CD8-positive, alpha-beta memory T cell (primary cell): ENCODE measurements around the gene RTN4RL2. TPM values are rescaled to one million over a fixed set of nuclear protein-coding genes. Genes with fewer than 3 reads are reported as not detected.

Experiments used
- CTCF ChIA-PET: fragments of 350-600 bp; sonication (Branson Sonifier 250); formaldehyde crosslinking; loops from one replicate; lab custom pipeline; 2021; ENCODE audit warnings: antibody characterized with exemption; lab: Charles Lee
- POLR2A ChIA-PET: fragments of 350-600 bp; sonication (Branson Sonifier 250); formaldehyde crosslinking; loops from one replicate; lab custom pipeline; 2021; ENCODE audit warnings: antibody characterized with exemption; lab: Charles Lee
- DNase-seq, 5 donors: peaks; one replicate each; pipeline versions ENCODE4 v3.0.0 to v3.0.0-alpha.2; 2020 to 2022; ENCODE audit warnings: mixed read lengths in 1 of 5
- H3K27ac ChIP-seq: one replicate; pipeline ENCODE4 v1.7.0; 2013; ENCODE audit warnings: low read depth, mild to moderate bottlenecking, low read length, moderate library complexity
- H3K27me3 ChIP-seq: 2 replicates; pipeline ENCODE4 v1.7.0; 2013; ENCODE audit warnings: low read length, mild to moderate bottlenecking; ENCODE audit not compliant: insufficient read depth, poor library complexity, severe bottlenecking
- H3K36me3 ChIP-seq: 2 replicates; pipeline ENCODE4 v1.7.0; 2013; ENCODE audit warnings: mild to moderate bottlenecking, low read length, moderate library complexity; ENCODE audit not compliant: insufficient read depth
- H3K4me1 ChIP-seq: 2 replicates; pipeline ENCODE4 v1.7.0; 2013; ENCODE audit warnings: mild to moderate bottlenecking, low read length, moderate library complexity; ENCODE audit not compliant: insufficient read depth
- H3K4me3 ChIP-seq: 2 replicates; pipeline ENCODE4 v1.7.0; 2013; ENCODE audit warnings: mild to moderate bottlenecking, low read length
- H3K9me3 ChIP-seq: 2 replicates; pipeline ENCODE4 v1.7.0; 2013; ENCODE audit warnings: mild to moderate bottlenecking, low read length
- H3K27ac Mint-ChIP-seq, 8 donors: one replicate each; pipeline ENCODE4 v1.8.0; 2020 to 2021; ENCODE audit warnings: mixed read lengths in 8 of 8, mild to moderate bottlenecking in 6 of 8, inconsistent platforms in 3 of 8, moderate library complexity in 3 of 8
- H3K27me3 Mint-ChIP-seq, 2 donors: one replicate each; pipeline ENCODE4 v1.8.0; 2020 to 2021; ENCODE audit warnings: mixed read lengths in 2 of 2, mild to moderate bottlenecking in 1 of 2, moderate library complexity in 1 of 2
- H3K36me3 Mint-ChIP-seq, 3 donors: one replicate each; pipeline ENCODE4 v1.8.0; 2020 to 2021; ENCODE audit warnings: mixed read lengths in 3 of 3, inconsistent platforms in 1 of 3, mild to moderate bottlenecking in 1 of 3
- H3K4me1 Mint-ChIP-seq, 3 donors: one replicate each; pipeline ENCODE4 v1.8.0; 2020 to 2021; ENCODE audit warnings: mixed read lengths in 3 of 3, inconsistent platforms in 1 of 3, mild to moderate bottlenecking in 1 of 3
- H3K4me3 Mint-ChIP-seq, 7 donors: one replicate each; pipeline ENCODE4 v1.8.0; 2020 to 2021; ENCODE audit warnings: mixed read lengths in 7 of 7, mild to moderate bottlenecking in 6 of 7, moderate library complexity in 4 of 7, inconsistent platforms in 2 of 7
- H3K9me3 Mint-ChIP-seq, 5 donors: one replicate each; pipeline ENCODE4 v1.8.0; 2020 to 2022; ENCODE audit warnings: mixed read lengths in 5 of 5, mild to moderate bottlenecking in 3 of 5, moderate library complexity in 2 of 5, inconsistent platforms in 1 of 5
- polyA plus RNA-seq: library from polyadenylated mRNA; unstranded; fragments of 300-500 nt; fragmentation: Illumina TruSeq; gene quantifications from one replicate; pipeline ENCODE4 v1.2.3, GENCODE V29; 2021
- total RNA-seq, 2 experiments: library from RNA; stranded (reverse); gene quantifications; one replicate each; pipeline ENCODE4 v1.2.3, GENCODE V29; 2021

Gene RTN4RL2
- total and polyA plus RNA-seq, 3 experiments from 2014 or later = 0.24 to 0.28 (median 0.27) TPM

- Histone ChIP-seq H3K4me3 (peak overlapping the region; percentile 28), H3K27ac (no peak overlapping the region), H3K9me3 (no peaks in the 10 kb centered on the region), H3K27me3 (peaks cover 5% of the 10 kb centered on the region), H3K36me3 (no peaks in the 10 kb centered on the region), H3K4me1 (peaks cover 27% of the 10 kb centered on the region)
- DNase-seq = no peak
- Mint-ChIP-seq H3K4me3 (peak overlapping the region in 6 of 7 donors; percentile 20 to 81 (median 53)), H3K4me1 (peaks cover 22 to 47% (median 22%) of the 10 kb centered on the region in 3 donors), H3K36me3 (no peaks in the 10 kb centered on the region), H3K27me3 (peaks cover 3% of the 10 kb centered on the region in 2 donors), H3K27ac (peak overlapping the region in 1 of 8 donors; percentile 37), H3K9me3 (no peaks in the 10 kb centered on the region)
- POLR2A ChIA-PET = interaction anchor here (0.6 kb wide), 1 partner anchor 9 kb away, joined by 4 read pairs; no protein-coding TSS in a partner anchor
- CTCF ChIA-PET = interaction anchor here (1.0 to 8.7 kb wide), 5 partner anchors 16 to 129 kb away, joined by 3 to 78 read pairs (median 16); partner anchors contain the start of gene RTN4RL2
These were observed 14.4 kb downstream of the RTN4RL2 start for GRCh38 chr11:57474803-57475115.

GRCh38 chr11:57475191-57475590 is 14.9 kb downstream of the RTN4RL2 start:
- CTCF ChIA-PET = interaction anchor here (1.0 to 8.7 kb wide), 5 partner anchors 16 to 130 kb away, joined by 3 to 78 read pairs (median 16); partner anchors contain the start of gene RTN4RL2
- H3K4me1 Mint-ChIP-seq = peaks cover 23 to 49% (median 25%) of the 10 kb centered on the region in 3 donors
- H3K36me3 ChIP-seq = no peaks in the 10 kb centered on the region
- H3K27ac ChIP-seq = no peak overlapping the region
- H3K4me3 Mint-ChIP-seq = peak overlapping the region; percentile 34 to 91 (median 81)
- H3K27ac Mint-ChIP-seq = peak overlapping the region in 1 of 8 donors; percentile 33
- H3K4me3 ChIP-seq = no peak overlapping the region
- DNase-seq = no peak
- POLR2A ChIA-PET = no interaction called here
- no peaks in the 10 kb centered on the region for H3K9me3 ChIP-seq
- H3K9me3 Mint-ChIP-seq = no peaks in the 10 kb centered on the region
- peaks cover 5% of the 10 kb centered on the region for H3K27me3 ChIP-seq
- H3K4me1 ChIP-seq = peaks cover 27% of the 10 kb centered on the region
- peaks cover 3% of the 10 kb centered on the region in 2 donors for H3K27me3 Mint-ChIP-seq
- no peaks in the 10 kb centered on the region for H3K36me3 Mint-ChIP-seq

GRCh38 chr11:57475671-57476046 is 15.3 kb downstream of the RTN4RL2 start:
- Mint-ChIP-seq H3K9me3 (no peaks in the 10 kb centered on the region), H3K27me3 (peaks cover 3% of the 10 kb centered on the region in 2 donors), H3K36me3 (no peaks in the 10 kb centered on the region), H3K27ac (peak overlapping the region in 1 of 8 donors; percentile 33), H3K4me1 (peaks cover 25 to 51% (median 28%) of the 10 kb centered on the region in 3 donors), H3K4me3 (peak overlapping the region; percentile 80 to 91 (median 82))
- POLR2A ChIA-PET = no interaction called here
- no peak overlapping the region for H3K27ac ChIP-seq
- H3K4me3 ChIP-seq = peak overlapping the region; percentile 47
- H3K27me3 ChIP-seq = peaks cover 5% of the 10 kb centered on the region
- peaks cover 27% of the 10 kb centered on the region for H3K4me1 ChIP-seq
- CTCF ChIA-PET = interaction anchor here (3.4 to 9.4 kb wide), 4 partner anchors 16 to 94 kb away, joined by 12 to 151 read pairs (median 54); partner anchors contain the start of genes RTN4RL2 and UBE2L6
- H3K36me3 ChIP-seq = no peaks in the 10 kb centered on the region
- no peak for DNase-seq
- H3K9me3 ChIP-seq = no peaks in the 10 kb centered on the region

- Histone ChIP-seq H3K27me3 (peaks cover 5% of the 10 kb centered on the region), H3K27ac (no peak overlapping the region), H3K9me3 (no peaks in the 10 kb centered on the region), H3K36me3 (no peaks in the 10 kb centered on the region), H3K4me1 (peaks cover 27% of the 10 kb centered on the region), H3K4me3 (peak overlapping the region; percentile 47)
- H3K9me3 Mint-ChIP-seq = no peaks in the 10 kb centered on the region
- H3K4me3 Mint-ChIP-seq = peak overlapping the region; percentile 80 to 91 (median 82)
- ChIA-PET POLR2A (interaction anchor here (1.1 kb wide), 1 partner anchor 18 kb away, joined by 3 read pairs; no protein-coding TSS in a partner anchor), CTCF (interaction anchor here (0.6 to 9.4 kb wide), 8 partner anchors 9 to 218 kb away, joined by 3 to 151 read pairs (median 3); partner anchors contain the start of genes RTN4RL2 and UBE2L6)
- peak overlapping the region in 1 of 8 donors; percentile 82 for H3K27ac Mint-ChIP-seq
- H3K4me1 Mint-ChIP-seq = peaks cover 26 to 51% (median 28%) of the 10 kb centered on the region in 3 donors
- DNase-seq = peak in 3 of 5 donors; percentile 12 to 34 (median 24)
- peaks cover 3 to 7% of the 10 kb centered on the region in 2 donors for H3K27me3 Mint-ChIP-seq
- no peaks in the 10 kb centered on the region for H3K36me3 Mint-ChIP-seq
These were observed 15.9 kb downstream of the RTN4RL2 start for GRCh38 chr11:57476047-57476756.

GRCh38 chr11:57476757-57477506 is 16.6 kb downstream of the RTN4RL2 start:
- Histone ChIP-seq H3K4me3 (peak overlapping the region; percentile 47), H3K9me3 (no peaks in the 10 kb centered on the region), H3K4me1 (peaks cover 27% of the 10 kb centered on the region), H3K27ac (no peak overlapping the region), H3K27me3 (peaks cover 5% of the 10 kb centered on the region), H3K36me3 (no peaks in the 10 kb centered on the region)
- peak overlapping the region; percentile 21 to 90 (median 75) for H3K4me3 Mint-ChIP-seq
- peak in 1 of 5 donors; percentile 19 for DNase-seq
- ChIA-PET CTCF (interaction anchor here (0.7 to 9.4 kb wide), 9 partner anchors 8 to 168 kb away, joined by 3 to 151 read pairs (median 3); partner anchors contain the start of genes RTN4RL2 and UBE2L6), POLR2A (interaction anchor here (1.1 to 1.4 kb wide), 2 partner anchors 17 to 19 kb away, joined by 3 read pairs; partner anchors contain the start of gene RTN4RL2)
- no peaks in the 10 kb centered on the region for H3K9me3 Mint-ChIP-seq
- no peaks in the 10 kb centered on the region for H3K36me3 Mint-ChIP-seq
- peaks cover 28 to 52% (median 30%) of the 10 kb centered on the region in 3 donors for H3K4me1 Mint-ChIP-seq
- peak overlapping the region in 1 of 8 donors; percentile 92 for H3K27ac Mint-ChIP-seq
- peaks cover 3 to 7% of the 10 kb centered on the region in 2 donors for H3K27me3 Mint-ChIP-seq

GRCh38 chr11:57477507-57478189 is 17.3 kb downstream of the RTN4RL2 start:
- Histone ChIP-seq H3K4me3 (no peak overlapping the region), H3K36me3 (no peaks in the 10 kb centered on the region), H3K4me1 (peaks cover 27% of the 10 kb centered on the region), H3K27me3 (peaks cover 5% of the 10 kb centered on the region), H3K27ac (no peak overlapping the region), H3K9me3 (no peaks in the 10 kb centered on the region)
- Mint-ChIP-seq H3K9me3 (no peaks in the 10 kb centered on the region), H3K36me3 (no peaks in the 10 kb centered on the region), H3K4me3 (peak overlapping the region; percentile 21 to 82 (median 69)), H3K27me3 (peaks cover 3 to 7% of the 10 kb centered on the region in 2 donors), H3K4me1 (peaks cover 28 to 55% (median 30%) of the 10 kb centered on the region in 3 donors), H3K27ac (peak overlapping the region in 1 of 8 donors; percentile 68)
- CTCF ChIA-PET = interaction anchor here (0.8 to 9.4 kb wide), 8 partner anchors 7 to 92 kb away, joined by 3 to 151 read pairs (median 8); partner anchors contain the start of genes RTN4RL2 and UBE2L6
- DNase-seq = no peak
- POLR2A ChIA-PET = interaction anchor here (1.1 to 1.4 kb wide), 2 partner anchors 18 to 20 kb away, joined by 3 read pairs; partner anchors contain the start of gene RTN4RL2
